T-helper 2 cell treated with Interferon-gamma antibody and Interleukin-4, amounts not matched to agents 100 ng/mL and 5 ng/mL, for 36 hours (primary cell): ENCODE measurements around the gene UBE3A. TPM values are rescaled to one million over a fixed set of nuclear protein-coding genes. Genes with fewer than 3 reads are reported as not detected.
"Not testable (repeated sequence)": the region's sequence is repeated elsewhere in the genome, so short reads cannot be mapped to it uniquely, and the experiment has no call there.

Experiments
- intact Hi-C: fragments of 100-400 bp; cut with micrococcal nuclease; formaldehyde crosslinking; loops from one replicate; pipeline ENCODE4 v1.15.1; 2023
- total RNA-seq: library from RNA; stranded (reverse); gene quantifications from 2 replicates; pipeline ENCODE4 v1.2.3, GENCODE V29; 2022

UBE3A gene
- total RNA-seq, 1 donor from 2014 or later: 84.8 TPM

DNA sequence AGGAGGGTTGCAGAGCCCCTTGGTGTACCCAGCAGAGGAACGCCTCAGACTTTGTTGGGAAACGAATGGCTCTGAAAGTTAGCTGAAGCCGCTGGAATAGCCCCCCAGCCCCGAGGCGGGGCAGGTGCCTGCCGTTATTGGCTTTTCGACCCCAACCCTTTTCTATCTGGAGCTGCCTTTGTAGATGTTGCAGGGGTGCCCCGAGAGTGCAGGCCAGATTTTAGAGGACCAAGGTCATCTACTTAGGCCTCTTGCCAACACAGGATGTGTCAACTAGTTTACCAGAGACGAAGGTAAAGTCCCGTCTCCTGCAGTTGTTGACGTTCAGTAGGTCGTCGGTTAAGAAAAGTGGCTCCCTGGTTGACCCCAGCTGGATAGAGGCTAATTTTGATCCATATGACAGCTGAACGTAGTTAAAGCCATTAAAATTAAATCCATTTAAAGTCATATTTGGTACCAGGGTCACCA is 579 bp upstream of the UBE3A start:
- intact Hi-C loops: loop anchor here (1.0 to 5.0 kb wide), 4 partner anchors 72 to 484 kb away; partner anchors contain the start of gene ATP10A

- intact Hi-C loops: loop anchor here (5.0 kb wide), 3 partner anchors 71 to 424 kb away; partner anchors contain the start of gene ATP10A
Measured at GRCh38 chr15:25437777-25438600, 835 bp downstream of the UBE3A start.

DNA sequence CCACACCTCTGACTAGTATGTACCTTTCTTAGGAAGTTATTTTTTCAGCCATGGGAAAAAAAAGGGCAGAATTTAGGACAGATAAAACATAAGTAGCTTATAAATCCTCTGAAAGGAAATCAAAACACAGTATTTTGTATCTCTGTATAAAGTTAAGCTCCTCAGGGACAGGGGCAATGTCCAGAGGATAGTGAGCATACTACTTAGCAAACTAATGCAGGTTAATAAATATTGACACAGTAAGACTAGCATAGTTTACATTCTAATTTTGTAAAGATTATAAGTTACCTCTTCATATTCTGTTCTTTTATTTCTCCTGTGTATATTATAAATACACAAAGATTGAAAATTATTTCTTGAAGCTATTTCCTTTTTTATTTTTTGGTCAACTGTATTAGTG is 2.1 kb downstream of the UBE3A start:
- intact Hi-C loops: loop anchor here (5.0 kb wide), 3 partner anchors 69 to 426 kb away; partner anchors contain the start of gene ATP10A

- intact Hi-C loops: loop anchor here (5.0 kb wide), 3 partner anchors 68 to 427 kb away; partner anchors contain the start of gene ATP10A
Measured at GRCh38 chr15:25435474-25436243, 3.2 kb downstream of the UBE3A start.

DNA sequence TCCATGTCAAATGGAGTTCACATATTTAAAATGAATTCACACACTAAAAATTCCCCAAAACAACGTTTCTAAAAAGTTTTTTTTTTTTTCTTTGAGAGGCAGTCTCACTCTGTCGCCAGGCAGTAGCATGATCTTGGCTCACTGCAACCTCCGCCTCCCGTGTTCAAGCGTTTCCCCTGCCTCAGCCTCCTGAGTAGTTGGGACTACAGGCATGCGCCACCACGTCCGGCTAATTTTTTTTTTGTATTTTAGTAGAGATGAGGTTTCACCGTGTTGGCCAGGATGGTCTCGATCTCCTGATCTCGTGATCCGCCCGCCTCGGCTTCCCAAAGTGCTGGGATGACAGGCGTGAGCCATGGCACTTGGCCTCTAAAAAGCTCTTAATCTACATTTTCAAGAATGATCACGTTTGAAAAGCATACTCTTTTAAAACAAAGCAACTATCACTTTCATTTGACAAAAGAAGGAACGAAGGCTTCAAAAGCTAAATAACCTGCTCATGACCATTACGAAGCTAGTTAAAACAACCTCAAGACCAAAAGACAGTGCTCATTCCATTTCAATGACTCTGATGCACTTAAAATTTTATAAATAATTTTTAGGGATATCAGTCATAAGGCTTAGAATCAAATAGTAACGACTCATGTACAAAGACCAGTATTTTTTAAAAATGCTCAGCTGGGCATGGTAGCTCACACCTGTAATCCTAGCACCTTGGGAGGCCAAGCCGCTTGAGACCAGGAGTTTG is 5.5 kb downstream of the UBE3A start:
- intact Hi-C loops: no loop called here

DNA sequence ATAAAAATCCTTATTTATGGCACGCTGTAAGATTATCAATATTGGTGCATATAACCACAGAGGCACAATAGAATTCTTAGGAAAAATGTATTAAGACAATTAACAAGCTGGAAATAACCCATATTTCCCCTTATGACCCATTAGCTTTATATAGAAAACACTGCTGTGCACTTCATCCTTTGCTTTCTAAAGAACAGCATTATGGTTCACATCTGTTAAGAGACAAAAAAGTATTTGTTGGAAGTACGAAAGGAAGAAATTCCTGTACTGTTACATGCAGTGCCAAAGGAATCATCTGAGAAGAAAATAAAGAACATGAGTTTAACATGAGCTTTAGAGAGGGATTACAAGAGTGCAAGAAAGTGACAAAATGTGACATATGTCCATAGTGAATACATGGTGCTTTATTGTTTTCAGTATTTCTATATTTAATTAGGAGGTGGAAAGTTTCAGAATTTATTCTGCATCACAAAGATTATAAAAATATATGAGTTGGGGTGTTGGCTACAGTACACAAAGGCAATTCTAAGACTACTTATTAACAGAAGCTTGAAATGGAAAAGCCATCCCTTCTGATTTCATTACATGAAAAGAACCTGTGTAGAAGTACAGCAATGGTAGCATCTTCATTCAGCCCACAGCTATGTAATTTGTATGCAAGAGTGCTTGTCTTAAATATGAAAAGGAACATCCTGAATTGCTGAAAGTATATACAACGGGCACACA is 6.8 kb downstream of the UBE3A start:
- intact Hi-C loops: no loop called here

DNA sequence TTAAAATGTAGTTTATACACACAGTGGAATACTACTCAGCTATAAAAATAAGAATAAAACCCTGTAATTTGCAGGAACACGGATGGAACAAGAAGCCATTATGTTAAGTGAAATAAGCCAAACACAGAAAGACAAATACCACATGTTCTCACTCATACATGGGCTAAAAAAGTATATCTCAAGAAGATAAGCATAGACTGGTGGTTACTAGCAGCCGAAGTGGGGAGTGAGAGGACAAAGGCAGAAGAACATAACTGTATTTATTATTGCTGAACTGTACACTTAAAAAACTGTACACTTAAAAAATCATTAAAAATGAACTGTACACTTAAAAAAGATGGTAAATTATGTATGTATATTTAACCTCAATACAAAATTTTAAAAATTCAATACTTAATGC is 11.0 kb downstream of the UBE3A start:
- intact Hi-C loops: no loop called here

DNA sequence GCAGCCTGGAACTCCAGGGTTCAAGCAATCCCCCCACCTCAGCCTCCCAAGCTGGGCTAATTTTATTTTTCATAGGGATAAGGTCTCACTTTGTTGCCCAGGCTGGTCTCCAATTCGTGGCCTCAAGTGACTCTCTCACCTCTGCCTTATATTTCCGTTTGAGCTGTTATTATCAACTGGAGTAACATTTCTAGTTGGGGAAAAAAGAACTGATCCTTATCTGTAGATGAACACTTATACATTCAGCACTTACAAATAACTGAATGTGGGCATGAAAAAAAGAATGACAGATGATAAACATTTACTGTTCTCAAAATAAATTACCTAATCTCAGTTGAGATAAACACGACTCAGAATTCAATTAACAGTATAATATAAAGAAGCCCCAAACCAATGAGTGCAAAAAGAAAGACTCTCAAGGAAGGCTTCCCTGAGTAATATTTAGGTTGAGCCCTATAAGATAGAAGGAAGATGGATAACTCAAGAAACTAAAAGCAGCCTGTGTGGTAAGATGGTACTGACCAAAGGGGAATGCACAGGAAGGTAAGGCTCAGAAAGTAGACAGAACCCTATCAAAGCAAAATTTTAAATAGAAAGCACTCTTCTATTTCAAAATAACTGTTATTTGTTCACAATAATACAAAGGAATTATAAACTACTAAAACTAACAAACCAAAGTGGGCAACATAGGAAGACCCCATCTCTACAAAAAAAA is 11.8 kb downstream of the UBE3A start:
- intact Hi-C loops: no loop called here

GRCh38 chr15:25424073-25424472 is 14.8 kb downstream of the UBE3A start:
- intact Hi-C loops: no loop called here

GRCh38 chr15:25422021-25422420 is 16.8 kb downstream of the UBE3A start:
- intact Hi-C loops: no loop called here

- intact Hi-C loops: no loop called here
Measured at GRCh38 chr15:25418202-25418601, 20.6 kb downstream of the UBE3A start.

DNA sequence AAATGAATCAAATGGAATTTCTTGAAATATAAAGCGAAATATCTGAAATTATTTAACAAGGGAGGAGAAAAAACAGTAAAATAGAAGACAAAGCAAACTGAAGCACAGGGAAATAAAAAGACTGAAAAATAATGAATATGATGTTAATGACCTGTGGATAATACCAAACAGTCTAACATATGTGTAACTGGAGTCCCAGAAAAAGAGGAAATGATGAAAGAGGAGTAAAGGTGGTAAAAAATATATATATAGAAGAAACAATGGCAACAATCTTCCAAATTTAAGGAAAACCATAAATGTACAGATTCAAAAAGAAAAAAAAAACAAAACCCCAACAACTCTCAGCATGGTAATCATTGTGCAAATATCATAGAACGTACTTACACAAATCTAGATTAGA is 21.2 kb downstream of the UBE3A start:
- intact Hi-C loops: no loop called here

- intact Hi-C loops: no loop called here
Measured at GRCh38 chr15:25416693-25417092, 22.1 kb downstream of the UBE3A start.

DNA sequence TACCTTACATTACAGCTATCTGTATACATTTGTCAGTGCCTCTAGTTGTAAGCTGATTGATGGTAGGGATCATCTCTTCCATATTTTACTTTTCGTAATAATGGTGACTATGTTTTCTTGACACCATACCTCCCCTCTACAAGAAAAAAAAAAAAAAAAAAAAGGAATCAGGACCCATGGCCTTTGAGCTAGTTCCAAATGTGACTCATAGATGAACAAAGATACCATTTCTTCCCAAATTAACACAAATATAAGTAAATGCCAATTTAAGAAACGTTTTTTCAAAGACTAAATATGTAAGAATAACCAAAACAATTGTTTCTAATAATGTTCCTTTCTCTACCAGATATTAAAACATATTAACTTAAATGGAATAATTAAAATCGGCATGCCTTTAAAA is 23.1 kb downstream of the UBE3A start:
- intact Hi-C loops: no loop called here

- intact Hi-C loops: no loop called here
Measured at GRCh38 chr15:25415217-25415616, 23.6 kb downstream of the UBE3A start.

- intact Hi-C loops: no loop called here
Measured at GRCh38 chr15:25410649-25411048, 28.2 kb downstream of the UBE3A start.

DNA sequence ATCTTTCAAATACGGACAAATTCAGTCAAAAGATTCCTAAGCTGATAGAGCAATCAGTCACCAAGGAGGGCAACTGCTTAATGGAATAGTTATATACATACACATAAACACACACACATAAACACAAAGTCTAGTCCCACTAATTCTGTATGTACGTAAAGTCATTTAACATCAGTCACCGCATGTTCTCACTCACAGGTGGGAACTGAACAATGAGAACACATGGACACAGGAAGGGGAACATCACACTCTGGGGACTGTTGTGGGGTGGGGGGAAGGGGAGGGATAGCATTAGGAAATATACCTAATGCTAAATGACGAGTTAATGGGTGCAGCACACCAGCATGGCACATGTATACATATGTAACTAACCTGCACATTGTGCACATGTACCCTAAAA is 29.1 kb downstream of the UBE3A start:
- intact Hi-C loops: not testable (repeated sequence)

DNA sequence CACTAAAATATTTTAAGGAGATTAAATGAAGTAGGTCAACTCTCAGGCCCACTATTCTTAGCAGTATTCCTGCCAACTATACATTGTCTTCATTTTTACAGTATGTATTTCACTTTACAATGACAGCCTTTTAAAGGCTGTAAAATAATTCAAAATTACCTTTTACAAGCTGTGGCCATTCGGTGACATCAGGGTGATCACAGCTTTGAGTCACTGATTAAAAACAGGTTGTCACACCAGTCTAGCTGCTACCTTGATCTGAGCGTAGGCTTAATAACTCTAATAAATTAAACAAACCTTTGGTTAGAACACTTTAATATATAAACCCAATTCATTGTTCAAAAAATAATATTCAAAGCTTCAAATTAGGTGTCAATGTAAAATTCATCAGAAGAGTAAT is 29.9 kb downstream of the UBE3A start:
- intact Hi-C loops: no loop called here

GRCh38 chr15:25408428-25408827 is 30.4 kb downstream of the UBE3A start:
- intact Hi-C loops: no loop called here

- intact Hi-C loops: no loop called here
Measured at GRCh38 chr15:25407950-25408349, 30.9 kb downstream of the UBE3A start.
